Spleen (tissue), 7 donors: ENCODE measurements around the gene NIT2.

Source experiments
- POLR2A ChIP-seq, 3 donors: fragments of 450-650 bp; IDR thresholded peaks; one replicate each; pipeline ENCODE4 v1.5.1; 2017; ENCODE audit warnings: antibody characterized with exemption in 3 of 3, mild to moderate bottlenecking in 1 of 3
- TF ChIP-seq, protein P1 (sequence below), 11 experiments: fragments of 200-600 bp in 7 of 11; fragments of 450-650 bp in 4 of 11; sonication (generic) in 4 of 11; IDR thresholded peaks in 8 of 11; conservative IDR thresholded peaks in 3 of 11; 1 replicate in 7 of 11; 2 replicates in 4 of 11; pipeline versions ENCODE4 v1.4.0 to v1.8.0; 2016 to 2021; ENCODE audit warnings: antibody characterized with exemption in 11 of 11, inconsistent platforms in 4 of 11, mild to moderate bottlenecking in 1 of 11
- donor health status: DM: no; HTN: no; CAD: no; lungs with moderate emphysema.
- donor health status: DM: no; HTN: no; CAD: no.
- donor health status: DM: no; HTN: no; CAD: no.

DNA sequence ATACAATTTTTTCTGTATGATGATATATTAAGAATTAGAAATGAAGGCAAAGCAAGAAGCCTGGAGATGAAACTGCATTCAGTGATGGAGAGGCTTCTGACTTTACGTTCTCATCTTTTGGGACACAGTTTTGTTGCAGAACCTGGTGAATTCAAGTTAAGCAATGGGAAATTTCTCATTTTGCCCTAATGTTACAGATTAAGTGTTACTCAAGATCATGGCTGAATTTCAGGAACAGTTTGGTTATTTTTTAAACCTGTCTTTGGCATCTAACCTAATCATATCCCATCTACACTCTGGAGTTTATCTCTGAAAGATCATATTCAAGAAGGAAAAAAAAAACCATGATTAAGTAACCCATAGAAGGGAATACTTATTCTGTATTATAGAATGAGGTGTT, 6.0 kb downstream of the NIT2 start:
- no peak for TF ChIP-seq POLR2A (IDR thresholded peaks at IDR 0.05)
- TF ChIP-seq, protein P1, sequence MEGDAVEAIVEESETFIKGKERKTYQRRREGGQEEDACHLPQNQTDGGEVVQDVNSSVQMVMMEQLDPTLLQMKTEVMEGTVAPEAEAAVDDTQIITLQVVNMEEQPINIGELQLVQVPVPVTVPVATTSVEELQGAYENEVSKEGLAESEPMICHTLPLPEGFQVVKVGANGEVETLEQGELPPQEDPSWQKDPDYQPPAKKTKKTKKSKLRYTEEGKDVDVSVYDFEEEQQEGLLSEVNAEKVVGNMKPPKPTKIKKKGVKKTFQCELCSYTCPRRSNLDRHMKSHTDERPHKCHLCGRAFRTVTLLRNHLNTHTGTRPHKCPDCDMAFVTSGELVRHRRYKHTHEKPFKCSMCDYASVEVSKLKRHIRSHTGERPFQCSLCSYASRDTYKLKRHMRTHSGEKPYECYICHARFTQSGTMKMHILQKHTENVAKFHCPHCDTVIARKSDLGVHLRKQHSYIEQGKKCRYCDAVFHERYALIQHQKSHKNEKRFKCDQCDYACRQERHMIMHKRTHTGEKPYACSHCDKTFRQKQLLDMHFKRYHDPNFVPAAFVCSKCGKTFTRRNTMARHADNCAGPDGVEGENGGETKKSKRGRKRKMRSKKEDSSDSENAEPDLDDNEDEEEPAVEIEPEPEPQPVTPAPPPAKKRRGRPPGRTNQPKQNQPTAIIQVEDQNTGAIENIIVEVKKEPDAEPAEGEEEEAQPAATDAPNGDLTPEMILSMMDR (IDR thresholded peaks at IDR 0.05 in 8 of 11, conservative IDR thresholded peaks at IDR 0.05 in 3 of 11) = no peak
